GM18858 (cell line): ENCODE data around the gene ERFL.
A peak's percentile ranks its signal among the peaks of the same experiment; 100 is the strongest.

Experiments used
- ATAC-seq: cut with Tn5 transposase; IDR thresholded peaks from one replicate; pipeline ENCODE4 v1.9.1; 2021; ENCODE audit not compliant: unreplicated experiment

Gene ERFL

GRCh38 chr19:41928221-41928683 lies at the start of gene ERFL:
Gene ERFL, minus strand, starts transcription at chr19:41928449. Its CDS starts 15,530 bp downstream, at chr19:41912919.
- no peak for ATAC-seq

- no peak for ATAC-seq
These were observed 49.7 kb upstream of the ERFL start for GRCh38 chr19:41977916-41978315.

- no peak for ATAC-seq
These were observed 46.4 kb upstream of the ERFL start for GRCh38 chr19:41974652-41975051.

- ATAC-seq: no peak
These were observed 43.1 kb upstream of the ERFL start for GRCh38 chr19:41971363-41971762.

GRCh38 chr19:41969772-41970458 lies 41.7 kb upstream of the ERFL start:
- ATAC-seq: no peak

- ATAC-seq: no peak
These were observed 40.7 kb upstream of the ERFL start for GRCh38 chr19:41968751-41969595.

GRCh38 chr19:41967054-41967783 lies 39.0 kb upstream of the ERFL start:
- no peak for ATAC-seq

GRCh38 chr19:41965106-41965505 lies 36.9 kb upstream of the ERFL start:
- no peak for ATAC-seq

GRCh38 chr19:41960973-41961372 lies 32.7 kb upstream of the ERFL start:
- ATAC-seq: no peak

GRCh38 chr19:41959056-41960053 lies 31.1 kb upstream of the ERFL start, which contains the start of gene RABAC1:
Gene RABAC1, minus strand, starts transcription at chr19:41959321. Its CDS starts 29 bp downstream, at chr19:41959292.
- peak; percentile 70 for ATAC-seq

GRCh38 chr19:41958367-41959055 lies 30.3 kb upstream of the ERFL start:
- no peak for ATAC-seq

GRCh38 chr19:41957838-41958366 lies 29.7 kb upstream of the ERFL start:
- no peak for ATAC-seq

- no peak for ATAC-seq
These were observed 29.1 kb upstream of the ERFL start for GRCh38 chr19:41957161-41957837.

GRCh38 chr19:41956621-41957020 lies 28.4 kb upstream of the ERFL start:
- no peak for ATAC-seq

GRCh38 chr19:41955521-41955920 lies 27.3 kb upstream of the ERFL start:
- ATAC-seq: no peak

- ATAC-seq: no peak
These were observed 23.5 kb upstream of the ERFL start for GRCh38 chr19:41951686-41952172.

- ATAC-seq: no peak
These were observed 18.8 kb upstream of the ERFL start for GRCh38 chr19:41947091-41947490.

GRCh38 chr19:41945135-41945766 lies 17.0 kb upstream of the ERFL start:
- ATAC-seq: peak; percentile 71
